ENCODE measurements around the gene GUCD1. TPM values are rescaled to one million over a fixed set of nuclear protein-coding genes. Genes with fewer than 3 reads are reported as not detected.

Gene GUCD1
- total and polyA plus RNA-seq, 2 of the 13 experiments (the other 11 are each of a cell fraction or from before 2014, with no cell fraction given): 128 to 245 TPM

DNA sequence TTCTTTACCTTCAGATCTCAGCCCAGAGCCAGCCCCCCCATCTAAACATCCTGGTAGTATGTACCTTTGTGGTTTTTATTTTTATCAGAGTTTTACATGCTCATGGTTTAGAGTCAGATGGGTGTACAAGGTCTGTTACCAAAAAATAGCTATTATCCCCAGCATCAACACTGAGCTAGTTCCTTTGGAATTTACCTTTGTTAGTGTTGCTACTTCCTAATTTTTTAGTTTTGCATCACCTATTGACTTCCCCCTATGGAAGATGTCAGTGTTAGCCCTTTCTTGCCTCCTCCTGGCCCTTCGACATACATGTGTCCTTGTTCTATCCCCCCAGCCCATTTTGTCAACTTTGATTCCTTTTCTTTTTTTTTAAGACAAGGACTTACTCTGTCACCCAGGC lies 52.4 kb downstream of the GUCD1 start (continued):
- TF ChIP-seq ZNF614 (CRISPR knock-in tag; IDR thresholded peaks at IDR 0.05; ENCODE audit: borderline replicate concordance) (no peak), SRSF1 (optimal IDR thresholded peaks at IDR 0.05; ENCODE audit: low read depth, low read length) (no peak), MIER2 (CRISPR knock-in tag; IDR thresholded peaks at IDR 0.05) (no peak), GATA4 (IDR thresholded peaks at IDR 0.05; ENCODE audit: borderline replicate concordance, low read depth) (no peak), CBX2 (IDR thresholded peaks at IDR 0.05; ENCODE audit: low read depth, low read length) (no peak), CBX2 (CRISPR knock-in tag; IDR thresholded peaks at IDR 0.05; ENCODE audit: low read depth) (no peak)

DNA sequence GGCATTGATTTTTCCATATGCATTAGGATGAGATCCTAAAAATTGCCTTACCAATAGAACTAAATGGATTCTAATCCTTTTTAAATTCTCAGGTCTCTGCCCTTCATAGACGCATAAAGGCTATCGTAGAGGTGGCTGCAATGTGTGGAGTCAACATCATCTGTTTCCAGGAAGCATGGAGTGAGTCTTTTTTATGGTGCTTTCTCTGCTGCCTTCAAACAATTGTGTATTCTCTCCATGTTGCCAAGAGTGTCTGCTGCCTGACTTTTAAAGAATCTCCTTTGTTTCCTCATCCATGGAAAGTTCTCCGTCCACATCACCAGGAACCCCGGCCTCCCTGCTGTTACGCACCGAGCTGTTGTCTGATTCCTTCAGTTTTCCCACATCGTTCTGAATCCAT lies 52.9 kb downstream of the GUCD1 start:
- Histone ChIP-seq H3K4me1 (ENCODE audit: insufficient read depth, low read length) (peaks cover 100% of the 10 kb centered on the region), H4K20me1 (ENCODE audit: insufficient read depth, low read length) (no peaks in the 10 kb centered on the region), H3K4me2 (ENCODE audit: low read depth, low read length) (no peak overlapping the region), H3K27ac (ENCODE audit: extremely low read length, insufficient read depth, low read length) (no peak overlapping the region), H2AFZ (ENCODE audit: low read length) (no peak overlapping the region), H3K9me3 (ENCODE audit: low read length) (no peaks in the 10 kb centered on the region), H3K27me3 (ENCODE audit: control insufficient read depth in 1 of 2, insufficient read depth in 2 of 2, low read length in 2 of 2) (no peaks in the 10 kb centered on the region), H3K4me3 (replicated peaks in 1 of 3; ENCODE audit: insufficient read depth in 1 of 3, low read depth in 2 of 3, low read length in 3 of 3) (no peak overlapping the region), H3K36me3 (replicated peaks in 1 of 2; ENCODE audit: control insufficient read depth in 1 of 2, insufficient read depth in 2 of 2, low read length in 2 of 2) (no peaks in the 10 kb centered on the region), H3K9ac (ENCODE audit: insufficient read depth, low read depth, low read length) (no peak overlapping the region), H3K79me2 (ENCODE audit: insufficient read depth, low read length) (no peaks in the 10 kb centered on the region)
- BruUV-seq (replicated peaks): no TSS peak
- ChIA-PET CTCF (ENCODE audit: low intra/inter-chr PET ratio, low total read pairs) (no interaction called here), POLR2A (interaction anchor here (0.9 to 2.6 kb wide), 5 partner anchors 9 to 81 kb away, joined by 4 to 8 read pairs (median 4); no protein-coding TSS in a partner anchor)
- TF ChIP-seq ZNF562 (CRISPR knock-in tag; IDR thresholded peaks at IDR 0.05; ENCODE audit: borderline replicate concordance) (no peak), NRL (CRISPR knock-in tag; IDR thresholded peaks at IDR 0.05; ENCODE audit: borderline replicate concordance) (no peak), ZNF614 (CRISPR knock-in tag; IDR thresholded peaks at IDR 0.05; ENCODE audit: borderline replicate concordance) (no peak), FOSL1 (CRISPR knock-in tag; IDR thresholded peaks at IDR 0.05; ENCODE audit: borderline replicate concordance) (no peak), ZNF180 (CRISPR knock-in tag; IDR thresholded peaks at IDR 0.05; ENCODE audit: borderline replicate concordance, low read depth) (no peak), CC2D1A (CRISPR knock-in tag; IDR thresholded peaks at IDR 0.05) (no peak), ZNF841 (CRISPR knock-in tag; IDR thresholded peaks at IDR 0.05; ENCODE audit: borderline replicate concordance) (no peak)
- TF ChIP-seq, protein P1, sequence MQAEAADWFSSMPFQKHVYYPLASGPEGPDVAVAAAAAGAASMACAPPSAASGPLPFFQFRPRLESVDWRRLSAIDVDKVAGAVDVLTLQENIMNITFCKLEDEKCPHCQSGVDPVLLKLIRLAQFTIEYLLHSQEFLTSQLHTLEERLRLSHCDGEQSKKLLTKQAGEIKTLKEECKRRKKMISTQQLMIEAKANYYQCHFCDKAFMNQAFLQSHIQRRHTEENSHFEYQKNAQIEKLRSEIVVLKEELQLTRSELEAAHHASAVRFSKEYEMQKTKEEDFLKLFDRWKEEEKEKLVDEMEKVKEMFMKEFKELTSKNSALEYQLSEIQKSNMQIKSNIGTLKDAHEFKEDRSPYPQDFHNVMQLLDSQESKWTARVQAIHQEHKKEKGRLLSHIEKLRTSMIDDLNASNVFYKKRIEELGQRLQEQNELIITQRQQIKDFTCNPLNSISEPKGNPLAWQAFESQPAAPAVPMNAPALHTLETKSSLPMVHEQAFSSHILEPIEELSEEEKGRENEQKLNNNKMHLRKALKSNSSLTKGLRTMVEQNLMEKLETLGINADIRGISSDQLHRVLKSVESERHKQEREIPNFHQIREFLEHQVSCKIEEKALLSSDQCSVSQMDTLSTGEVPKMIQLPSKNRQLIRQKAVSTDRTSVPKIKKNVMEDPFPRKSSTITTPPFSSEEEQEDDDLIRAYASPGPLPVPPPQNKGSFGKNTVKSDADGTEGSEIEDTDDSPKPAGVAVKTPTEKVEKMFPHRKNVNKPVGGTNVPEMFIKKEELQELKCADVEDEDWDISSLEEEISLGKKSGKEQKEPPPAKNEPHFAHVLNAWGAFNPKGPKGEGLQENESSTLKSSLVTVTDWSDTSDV (CRISPR knock-in tag; IDR thresholded peaks at IDR 0.05): no peak
- TF ChIP-seq, protein P2, sequence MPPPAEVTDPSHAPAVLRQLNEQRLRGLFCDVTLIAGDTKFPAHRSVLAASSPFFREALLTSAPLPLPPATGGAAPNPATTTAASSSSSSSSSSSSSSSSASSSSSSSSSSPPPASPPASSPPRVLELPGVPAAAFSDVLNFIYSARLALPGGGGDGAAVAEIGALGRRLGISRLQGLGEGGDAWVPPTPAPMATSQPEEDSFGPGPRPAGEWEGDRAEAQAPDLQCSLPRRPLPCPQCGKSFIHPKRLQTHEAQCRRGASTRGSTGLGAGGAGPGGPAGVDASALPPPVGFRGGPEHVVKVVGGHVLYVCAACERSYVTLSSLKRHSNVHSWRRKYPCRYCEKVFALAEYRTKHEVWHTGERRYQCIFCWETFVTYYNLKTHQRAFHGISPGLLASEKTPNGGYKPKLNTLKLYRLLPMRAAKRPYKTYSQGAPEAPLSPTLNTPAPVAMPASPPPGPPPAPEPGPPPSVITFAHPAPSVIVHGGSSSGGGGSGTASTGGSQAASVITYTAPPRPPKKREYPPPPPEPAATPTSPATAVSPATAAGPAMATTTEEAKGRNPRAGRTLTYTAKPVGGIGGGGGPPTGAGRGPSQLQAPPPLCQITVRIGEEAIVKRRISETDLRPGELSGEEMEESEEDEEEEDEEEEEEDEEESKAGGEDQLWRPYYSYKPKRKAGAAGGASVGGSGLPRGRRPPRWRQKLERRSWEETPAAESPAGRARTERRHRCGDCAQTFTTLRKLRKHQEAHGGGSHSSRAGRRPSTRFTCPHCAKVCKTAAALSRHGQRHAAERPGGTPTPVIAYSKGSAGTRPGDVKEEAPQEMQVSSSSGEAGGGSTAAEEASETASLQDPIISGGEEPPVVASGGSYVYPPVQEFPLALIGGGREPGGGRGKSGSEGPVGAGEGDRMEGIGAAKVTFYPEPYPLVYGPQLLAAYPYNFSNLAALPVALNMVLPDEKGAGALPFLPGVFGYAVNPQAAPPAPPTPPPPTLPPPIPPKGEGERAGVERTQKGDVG (CRISPR knock-in tag; IDR thresholded peaks at IDR 0.05; ENCODE audit: borderline replicate concordance): no peak
- in situ Hi-C loops (cut with HindIII; ENCODE audit: extremely low pct_ligation_motif_present, low pct_unique_long_range_greater_than_20kb) (no loop called here), intact Hi-C loops (cut with micrococcal nuclease; ENCODE audit: unreplicated experiment) (loop anchor here (5.0 to 10.0 kb wide), 2 partner anchors 80 to 227 kb away; partner anchors contain the start of gene SPECC1L)
- ATAC-seq (no peak), FAIRE-seq (no peak), DNase-seq (ENCODE audit: low spot score) (no peak)
- WGBS (ENCODE audit: low lambda C conversion rate): 83% methylated on average over 7 of the region's 7 CpGs
